ENCODE results near the gene PROB1.
"Not testable (repeated sequence)": the region's sequence is repeated elsewhere in the genome, so short reads cannot be mapped to it uniquely, and the experiment has no call there.

Gene PROB1

DNA sequence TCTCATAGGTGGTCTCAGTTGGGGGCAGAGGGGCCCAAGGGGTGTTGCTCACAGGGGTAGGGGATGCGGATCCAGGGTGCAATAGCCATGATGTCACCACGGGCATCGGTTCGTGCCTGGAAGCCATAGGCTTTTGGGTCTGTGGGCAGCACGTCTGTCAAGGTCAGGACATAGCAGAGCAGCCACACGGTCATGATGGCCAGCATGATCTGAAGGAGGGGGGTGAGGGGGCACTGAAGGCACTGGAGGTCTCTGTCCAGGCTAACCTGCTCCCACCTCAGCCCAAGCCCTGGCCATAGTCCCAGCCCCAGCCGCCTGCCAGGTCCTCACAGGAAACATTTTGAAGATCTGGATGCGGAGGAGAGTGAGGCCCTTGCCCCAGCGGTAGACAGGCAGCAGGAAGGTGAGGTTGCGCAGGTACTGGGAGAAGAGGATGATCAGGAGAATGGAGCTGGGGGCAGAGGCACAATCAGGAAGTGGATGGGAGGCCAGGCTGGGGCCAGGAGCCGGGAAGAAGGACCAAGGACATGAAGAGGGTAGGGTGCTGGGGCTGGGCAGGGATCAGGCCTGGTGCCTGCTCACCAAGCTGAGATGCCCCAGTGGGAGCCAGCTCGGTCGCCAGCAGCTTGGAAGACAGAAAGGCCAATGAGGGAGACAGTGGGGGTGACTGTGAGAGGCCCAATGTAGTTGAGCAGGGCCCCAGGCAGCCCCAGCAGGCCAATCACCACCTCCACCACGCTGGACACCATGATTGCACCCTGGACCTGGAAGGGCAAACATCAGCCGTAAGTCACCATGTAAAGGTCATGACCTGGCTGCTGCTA is 15.1 kb downstream of the PROB1 start:
- no peak for FAIRE-seq
- no peak for DNase-seq (ENCODE audit: low spot score)

GRCh38 chr5:139378941-139379361 is 16.0 kb downstream of the PROB1 start:
- DNase-seq (ENCODE audit: low spot score) (no peak), FAIRE-seq (no peak)

DNA sequence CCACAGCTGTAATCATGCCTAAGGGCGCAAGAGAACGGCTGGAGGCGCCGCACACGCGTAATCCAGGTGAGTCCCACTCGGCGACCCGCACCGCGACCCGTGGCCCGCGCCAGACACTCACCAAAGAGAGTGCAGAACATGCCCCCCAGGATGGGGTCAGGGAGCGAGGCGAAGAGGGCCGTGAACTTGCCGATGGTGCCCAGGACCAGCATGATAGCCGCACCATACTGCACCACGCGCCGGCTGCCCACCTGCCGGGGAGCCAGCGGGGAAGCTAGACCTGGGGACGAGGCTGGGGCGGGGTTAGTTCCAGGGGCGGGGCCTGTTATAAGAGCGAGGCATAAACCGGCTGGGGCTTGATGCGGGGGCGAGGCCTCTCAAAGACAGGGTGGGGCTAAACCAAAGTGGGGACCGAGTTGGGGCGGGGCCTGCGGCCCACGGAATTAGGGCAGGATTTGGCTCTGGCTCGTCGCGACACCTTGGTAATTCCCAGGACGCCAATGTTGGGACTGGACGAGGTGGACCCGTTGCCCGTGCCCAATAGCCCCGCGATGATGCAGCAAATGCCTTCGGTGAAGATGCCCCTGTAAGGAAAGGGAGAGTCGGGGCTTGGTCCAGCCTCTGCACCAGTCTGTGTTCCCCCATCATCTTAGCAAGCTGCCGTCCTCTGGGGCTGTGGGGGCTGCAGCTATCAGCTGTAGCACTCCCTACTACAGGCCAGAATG is 16.6 kb downstream of the PROB1 start:
- DNase-seq (ENCODE audit: low spot score) (no peak), FAIRE-seq (no peak)

GRCh38 chr5:139377226-139377625 is 17.7 kb downstream of the PROB1 start:
- DNase-seq (ENCODE audit: low spot score) = no peak
- no peak for FAIRE-seq

- no peak for DNase-seq (ENCODE audit: low spot score)
- FAIRE-seq = no peak
Measured at GRCh38 chr5:139376364-139376763, 18.5 kb downstream of the PROB1 start.

GRCh38 chr5:139374909-139375308 is 20.0 kb downstream of the PROB1 start:
- DNase-seq (ENCODE audit: low spot score) = no peak
- FAIRE-seq = no peak

DNA sequence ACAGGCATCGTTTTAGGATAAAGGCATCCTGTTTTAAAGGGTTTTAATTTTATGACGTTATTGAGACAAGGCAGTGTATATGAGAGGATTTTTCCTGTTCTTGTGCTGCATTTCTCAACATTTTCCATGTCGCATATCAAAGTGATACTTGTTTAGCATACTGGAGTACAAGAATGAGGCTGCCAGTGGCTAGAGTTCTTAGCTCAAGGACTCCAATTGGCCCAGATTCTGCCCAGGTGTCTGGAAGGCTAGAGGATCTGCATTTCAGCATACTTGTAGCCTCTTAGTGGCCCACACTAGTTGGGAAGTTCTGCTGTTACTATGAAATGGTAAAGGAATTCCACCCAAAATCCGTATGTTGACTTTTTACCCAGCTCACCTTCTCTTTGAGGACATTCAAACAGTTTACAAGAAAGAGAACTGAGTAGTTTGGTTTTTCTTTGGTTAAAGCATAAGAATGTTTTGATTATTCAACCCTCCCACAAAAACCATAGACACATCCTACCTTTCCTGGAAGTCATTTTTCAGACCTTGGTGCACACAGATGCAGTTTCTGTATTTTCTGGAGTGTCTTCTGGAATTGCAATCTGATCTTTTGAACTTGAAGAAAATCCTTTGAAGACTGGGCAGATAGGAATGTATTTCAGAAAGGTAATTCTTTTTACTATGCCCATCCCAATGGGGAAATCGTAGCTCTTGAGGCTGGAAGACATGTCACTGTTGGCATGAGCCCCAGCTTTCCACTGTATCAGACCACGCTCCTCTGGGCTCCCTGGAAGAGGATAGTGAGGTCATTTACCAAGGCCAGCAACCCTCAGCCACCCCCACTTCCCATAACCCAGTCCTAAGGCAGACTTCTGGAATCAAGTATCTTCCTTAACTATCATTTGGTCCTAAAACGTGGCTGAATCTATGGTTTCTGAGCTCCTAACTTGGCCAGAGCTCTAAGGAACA is 23.1 kb downstream of the PROB1 start:
- DNase-seq (ENCODE audit: low spot score) (no peak), FAIRE-seq (no peak)

GRCh38 chr5:139369181-139369580 is 25.7 kb downstream of the PROB1 start:
- DNase-seq (ENCODE audit: low spot score) = no peak
- no peak for FAIRE-seq

GRCh38 chr5:139368613-139369012 is 26.3 kb downstream of the PROB1 start:
- FAIRE-seq (no peak), DNase-seq (ENCODE audit: low spot score) (no peak)

- DNase-seq (ENCODE audit: low spot score) = no peak
- FAIRE-seq = no peak
Measured at GRCh38 chr5:139364466-139364865, 30.4 kb downstream of the PROB1 start.

DNA sequence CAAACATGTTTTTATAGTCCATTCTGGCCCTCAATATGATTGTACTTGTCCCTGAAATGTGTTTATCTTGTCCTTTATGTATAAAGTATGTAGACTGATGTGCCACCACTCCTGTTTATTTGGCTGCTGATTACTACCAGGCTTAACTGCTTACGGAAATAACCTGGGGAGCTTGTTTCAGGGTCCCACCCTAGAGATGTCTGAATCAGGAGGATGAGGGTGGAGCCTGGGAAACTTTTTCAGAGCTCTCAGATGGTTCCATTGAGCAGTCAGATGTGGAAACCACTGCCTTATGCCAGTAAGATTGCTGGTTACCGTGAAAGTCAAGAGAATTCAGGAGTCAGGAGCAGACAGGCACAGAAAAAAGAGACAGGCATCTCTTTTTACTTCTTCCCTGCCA is 31.0 kb downstream of the PROB1 start:
- DNase-seq (ENCODE audit: low spot score) (no peak), FAIRE-seq (no peak)

DNA sequence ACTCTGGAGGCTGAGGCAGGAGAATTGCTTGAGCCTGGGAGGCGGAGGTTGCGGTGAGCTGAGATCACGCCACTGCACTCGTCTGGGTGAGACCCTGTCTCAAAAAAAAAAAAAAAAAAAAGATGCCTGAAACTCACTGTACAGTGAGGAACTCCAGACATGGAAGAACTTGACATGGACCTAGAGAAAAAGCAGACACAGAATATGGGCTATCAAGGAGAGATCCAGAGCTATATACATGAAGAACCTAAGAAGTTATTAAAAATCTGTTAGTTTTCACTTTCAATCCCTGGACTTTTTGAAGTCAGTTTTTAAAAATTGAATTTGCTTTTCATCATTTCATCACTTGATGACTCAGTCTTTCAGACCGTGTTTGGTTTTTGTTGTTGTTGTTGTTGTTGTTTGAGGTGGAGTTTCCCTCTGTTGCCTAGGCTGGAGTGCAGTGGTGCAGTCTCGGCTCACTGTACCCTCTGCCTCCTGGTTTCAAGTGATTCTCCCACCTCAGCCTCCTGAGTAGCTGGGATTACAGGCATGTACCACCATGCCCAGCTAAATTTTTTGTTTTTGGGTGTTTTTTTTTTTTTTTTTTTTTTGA is 33.0 kb downstream of the PROB1 start:
- no peak for FAIRE-seq

DNA sequence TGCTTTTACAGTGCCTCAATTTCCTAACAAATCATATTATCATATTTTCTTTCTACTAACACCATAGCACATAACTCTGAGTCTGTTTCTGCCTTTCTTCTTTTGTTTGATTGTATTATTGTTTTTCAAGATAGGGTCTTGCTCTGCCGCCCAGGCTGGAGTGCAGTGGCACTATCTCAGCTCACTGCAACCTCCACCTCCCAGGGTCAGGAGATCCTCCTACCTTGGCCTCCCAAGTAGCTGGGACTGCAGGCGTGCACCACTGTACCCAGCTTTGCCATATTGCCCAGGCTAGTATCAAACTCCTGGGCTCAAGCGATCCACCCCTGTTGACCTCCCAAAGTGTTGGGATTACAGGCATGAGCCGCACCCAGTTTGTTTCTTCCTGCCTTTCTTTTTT is 34.5 kb downstream of the PROB1 start:
- DNase-seq (ENCODE audit: low spot score) = no peak
- no peak for FAIRE-seq

More for the DNA sequence above, 33.0 kb downstream of the PROB1 start:
- no peak for DNase-seq (ENCODE audit: low spot score)

DNA sequence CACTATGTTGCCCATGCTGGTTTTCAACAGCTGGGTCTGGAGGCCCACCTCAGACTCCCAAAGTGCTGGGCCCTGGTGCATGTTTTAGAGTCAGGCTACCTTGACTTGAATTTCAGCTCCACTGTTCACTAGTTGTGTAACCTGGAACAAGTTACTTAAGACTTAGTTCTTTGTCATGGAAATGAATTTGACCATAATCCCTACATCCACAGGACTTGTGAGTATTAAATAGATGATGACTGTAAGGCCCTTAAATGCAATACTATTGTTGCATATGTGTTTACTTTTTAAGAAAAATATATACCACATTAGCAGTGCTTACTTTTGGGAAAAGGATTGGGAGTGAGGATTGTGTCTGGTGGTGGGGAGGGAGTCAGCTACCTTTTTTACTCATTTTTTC is 36.8 kb downstream of the PROB1 start:
- FAIRE-seq = no peak
- DNase-seq (ENCODE audit: low spot score) = no peak

DNA sequence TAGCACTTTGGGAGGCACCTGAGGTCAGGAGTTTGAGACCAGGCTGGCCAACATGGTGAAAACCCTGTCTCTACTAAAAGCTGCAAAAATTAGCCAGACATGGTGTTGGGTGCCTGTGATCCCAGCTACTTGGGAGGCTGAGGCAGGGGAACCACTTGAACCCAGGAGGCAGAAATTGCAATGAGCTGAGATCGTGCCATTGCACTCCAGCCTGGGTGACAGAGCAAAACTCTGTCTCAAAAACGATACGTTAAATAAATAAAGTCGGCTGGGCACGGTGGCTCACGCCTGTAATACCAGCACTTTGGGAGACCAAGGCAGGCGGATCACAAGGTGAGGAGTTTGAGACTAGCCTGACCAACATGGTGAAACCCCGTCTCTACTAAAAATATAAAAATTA is 39.0 kb downstream of the PROB1 start:
- not testable (repeated sequence) for FAIRE-seq; DNase-seq (ENCODE audit: low spot score)

DNA sequence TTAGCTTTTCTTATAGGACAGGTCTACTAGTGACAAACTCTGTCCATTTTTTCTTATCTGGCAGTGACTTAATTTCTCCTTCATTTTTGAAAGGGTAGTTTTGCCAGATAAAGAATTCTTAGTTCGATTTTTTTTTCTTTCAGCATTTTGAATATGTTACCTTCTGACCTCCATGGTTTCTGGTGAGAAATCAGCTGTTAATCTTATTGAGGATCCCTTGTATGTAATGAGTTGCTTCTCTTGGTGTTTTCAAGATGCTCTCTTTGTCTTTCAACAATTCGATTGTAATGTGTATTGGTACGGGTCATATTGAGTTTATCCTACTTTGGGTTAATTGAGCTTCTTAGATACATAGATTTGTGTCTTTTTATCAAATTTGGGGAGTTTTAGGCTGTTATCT is 40.7 kb downstream of the PROB1 start:
- no peak for DNase-seq (ENCODE audit: low spot score)
- FAIRE-seq = no peak

GRCh38 chr5:139347863-139348262 is 47.0 kb downstream of the PROB1 start:
- DNase-seq (ENCODE audit: low spot score); FAIRE-seq: not testable (repeated sequence)

DNA sequence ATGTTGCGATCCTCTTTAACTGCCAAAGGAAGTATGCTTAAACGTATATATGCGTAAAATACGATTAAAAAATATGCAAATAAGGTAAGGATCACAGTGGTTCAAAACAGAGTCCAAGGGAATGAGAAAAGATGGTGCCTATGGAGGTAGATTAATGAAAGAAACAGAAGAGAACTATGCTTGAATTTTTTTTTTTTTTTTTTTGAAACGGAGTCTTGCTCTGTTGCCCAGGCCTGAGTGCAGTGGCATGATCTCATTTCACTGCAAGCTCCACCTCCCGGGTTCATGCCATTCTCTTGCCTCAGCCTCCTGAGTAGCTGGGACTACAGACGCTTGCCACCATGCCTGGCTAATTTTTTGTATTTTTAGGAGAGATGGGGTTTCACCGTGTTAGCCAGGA is 49.5 kb downstream of the PROB1 start:
- not testable (repeated sequence) for DNase-seq (ENCODE audit: low spot score); FAIRE-seq

GRCh38 chr5:139344177-139344576 is 50.7 kb downstream of the PROB1 start:
- FAIRE-seq (no peak), DNase-seq (ENCODE audit: low spot score) (no peak)

DNA sequence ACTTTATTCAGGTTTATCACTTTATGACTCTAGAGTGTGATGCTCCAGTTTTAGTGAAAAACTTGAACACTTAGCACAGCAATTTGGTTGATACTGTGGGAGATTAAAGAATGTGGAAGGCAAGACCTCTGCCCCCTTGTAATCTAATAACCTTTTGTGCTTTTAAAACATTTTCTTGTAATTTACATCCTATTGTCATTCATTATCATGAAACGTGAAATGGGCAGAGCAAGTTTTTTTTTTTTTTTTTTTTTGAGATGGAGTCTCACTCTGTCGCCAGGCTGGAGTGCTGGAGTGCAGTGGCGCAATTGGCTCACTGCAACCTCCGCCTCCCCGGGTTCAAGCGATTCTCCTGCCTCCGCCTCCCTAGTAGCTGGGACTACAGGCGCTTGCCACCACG is 51.4 kb downstream of the PROB1 start:
- DNase-seq (ENCODE audit: low spot score) = no peak
- FAIRE-seq = no peak

DNA sequence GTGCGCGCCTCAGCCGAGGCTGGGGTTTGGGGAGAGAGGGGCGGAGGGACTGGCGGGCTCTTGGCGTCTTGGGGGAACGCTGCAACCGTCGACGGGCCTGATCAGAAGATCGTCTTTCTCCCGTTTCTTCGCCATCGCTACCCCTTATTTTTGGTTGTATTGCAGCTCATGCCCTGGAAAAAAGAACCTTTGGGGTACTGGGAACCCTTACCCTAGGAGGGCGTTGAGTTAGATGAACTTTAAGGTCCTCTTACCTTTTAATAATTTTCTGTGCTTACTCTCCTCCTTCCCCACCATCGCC is 52.5 kb downstream of the PROB1 start:
- DNase-seq (ENCODE audit: low spot score) (no peak), FAIRE-seq (no peak)
